HG03558 (cell line): ENCODE results near the gene RSPO3.
"Not testable (repeated sequence)": the region's sequence is repeated elsewhere in the genome, so short reads cannot be mapped to it uniquely, and the experiment has no call there.

Experiments
- ATAC-seq: cut with Tn5 transposase; IDR thresholded peaks from one replicate; pipeline ENCODE4 v1.9.1; 2021; ENCODE audit warnings: moderate number of reproducible peaks; ENCODE audit not compliant: unreplicated experiment; ENCODE audit errors: extremely low read depth

Gene RSPO3, protein sequence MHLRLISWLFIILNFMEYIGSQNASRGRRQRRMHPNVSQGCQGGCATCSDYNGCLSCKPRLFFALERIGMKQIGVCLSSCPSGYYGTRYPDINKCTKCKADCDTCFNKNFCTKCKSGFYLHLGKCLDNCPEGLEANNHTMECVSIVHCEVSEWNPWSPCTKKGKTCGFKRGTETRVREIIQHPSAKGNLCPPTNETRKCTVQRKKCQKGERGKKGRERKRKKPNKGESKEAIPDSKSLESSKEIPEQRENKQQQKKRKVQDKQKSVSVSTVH

DNA sequence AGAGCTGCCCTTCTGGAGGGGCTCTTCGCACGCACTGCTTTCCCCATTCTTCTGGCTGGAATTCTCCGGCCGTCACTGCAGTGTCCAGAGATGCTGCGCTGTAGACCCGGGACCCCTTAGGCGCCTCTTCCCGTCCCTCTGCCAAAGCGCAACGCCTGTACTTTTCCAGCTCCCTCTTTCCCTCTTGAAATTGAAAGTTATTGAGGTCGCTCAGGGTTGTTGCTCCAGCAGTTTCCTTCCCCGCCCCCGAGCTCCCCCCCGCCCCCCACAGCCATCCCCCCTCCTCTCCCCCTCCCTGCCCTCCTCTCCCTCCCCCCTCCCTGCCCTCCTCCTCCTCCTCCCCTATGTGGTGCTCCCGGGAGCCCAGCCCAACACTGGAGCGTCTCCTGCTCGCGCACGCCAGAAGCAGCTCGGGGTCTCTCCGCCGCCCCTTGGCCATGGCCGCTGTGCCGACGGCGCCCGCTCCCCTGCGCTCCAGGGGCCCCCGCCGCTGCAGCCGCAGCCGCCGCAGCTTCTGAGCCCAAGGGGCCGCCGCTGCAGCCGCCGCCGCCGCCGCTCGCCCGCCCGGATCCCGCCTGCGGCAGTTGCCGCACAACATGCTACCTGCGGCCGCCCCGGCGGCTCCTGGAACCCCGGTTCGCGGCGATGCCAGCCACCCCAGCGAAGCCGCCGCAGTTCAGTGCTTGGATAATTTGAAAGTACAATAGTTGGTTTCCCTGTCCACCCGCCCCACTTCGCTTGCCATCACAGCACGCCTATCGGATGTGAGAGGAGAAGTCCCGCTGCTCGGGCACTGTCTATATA, at the start of gene RSPO3:
Gene RSPO3 (plus strand): TSS at position 374 of the 804 bp plus-strand sequence. CDS start 522 bp downstream, outside the sequence.
- no peak for ATAC-seq

DNA sequence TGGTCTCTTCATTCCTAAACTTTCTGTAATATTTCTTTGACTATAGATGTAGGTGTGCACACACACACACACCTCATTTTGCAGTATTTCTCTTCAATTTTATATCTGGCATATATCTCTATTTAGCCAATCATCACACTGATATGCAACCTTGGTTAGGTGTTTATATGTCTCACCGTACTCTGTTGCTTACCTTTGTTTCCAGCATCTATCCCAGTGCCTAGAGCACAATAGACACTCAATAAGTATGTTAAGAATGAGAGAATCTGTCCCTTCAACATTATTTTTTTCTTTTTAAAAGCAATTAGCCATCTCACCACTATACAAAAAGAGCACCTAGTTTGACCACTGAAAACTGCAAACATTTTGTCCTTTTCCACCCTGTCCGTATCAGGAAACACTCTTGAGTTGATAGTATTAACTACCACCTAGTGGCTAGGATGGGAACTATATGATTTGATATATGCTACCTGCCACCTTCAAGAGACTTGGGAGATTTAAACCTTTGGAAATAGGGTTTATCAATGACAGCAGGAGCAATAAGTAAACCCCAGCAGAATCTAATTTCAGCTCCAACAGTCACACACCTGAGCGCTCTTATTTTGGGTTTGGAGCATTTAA, 48.7 kb upstream of the RSPO3 start:
- no peak for ATAC-seq

DNA sequence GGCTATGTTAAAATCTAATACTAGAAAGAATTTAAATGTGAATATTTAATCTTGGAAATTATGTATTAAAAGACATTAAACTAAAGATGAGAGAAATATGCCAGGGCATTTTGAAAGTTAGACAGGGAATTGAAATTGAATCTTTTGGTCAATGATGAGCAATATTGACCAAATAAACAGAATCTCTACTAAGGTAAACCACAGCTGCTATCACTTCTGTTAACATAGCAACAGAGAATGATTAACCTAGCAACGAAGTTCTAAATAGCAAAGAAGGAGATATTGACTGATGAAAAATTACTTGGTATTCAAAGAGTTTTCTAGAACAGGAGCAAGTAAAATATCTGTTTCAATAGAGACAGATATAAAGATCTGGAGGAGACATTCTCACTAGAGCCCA, 45.2 kb upstream of the RSPO3 start:
- ATAC-seq = no peak

DNA sequence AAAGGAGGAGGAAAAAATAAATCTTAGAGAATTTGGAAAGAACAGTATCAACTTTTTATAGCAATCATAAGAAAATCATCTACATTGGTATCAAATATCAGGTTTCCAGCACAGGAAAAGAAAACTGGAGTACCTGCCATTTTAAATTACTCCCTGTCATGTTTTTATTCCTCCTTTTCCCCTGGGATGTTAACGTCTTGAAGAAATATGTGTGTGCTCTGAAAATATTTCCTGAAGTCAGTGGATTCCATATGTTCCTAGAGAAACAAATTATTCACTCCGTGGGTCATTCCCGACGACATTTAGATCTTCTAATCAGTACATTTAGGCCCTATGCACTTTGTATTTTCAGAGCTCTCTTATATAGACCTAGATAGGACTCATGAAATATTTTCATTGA, 42.0 kb upstream of the RSPO3 start:
- no peak for ATAC-seq

DNA sequence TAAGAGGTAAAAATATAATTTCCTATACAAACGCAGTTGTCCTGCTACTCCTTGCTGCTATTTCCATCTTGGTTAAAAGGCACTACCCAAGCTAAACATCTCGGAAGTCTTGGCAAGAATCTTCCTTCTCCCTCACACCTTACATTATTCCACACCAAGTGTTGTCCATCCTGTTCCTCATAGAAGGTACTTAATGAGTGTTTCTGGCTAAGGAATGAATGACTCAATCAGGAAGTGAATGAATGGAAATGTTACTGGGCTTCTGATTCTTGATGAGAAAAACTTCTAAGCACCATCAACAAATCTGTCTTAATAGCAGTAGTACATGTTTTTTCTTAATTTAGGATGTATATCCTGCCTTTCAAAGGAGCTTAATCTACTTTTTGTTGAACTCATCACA, 40.6 kb upstream of the RSPO3 start:
- ATAC-seq = no peak

DNA sequence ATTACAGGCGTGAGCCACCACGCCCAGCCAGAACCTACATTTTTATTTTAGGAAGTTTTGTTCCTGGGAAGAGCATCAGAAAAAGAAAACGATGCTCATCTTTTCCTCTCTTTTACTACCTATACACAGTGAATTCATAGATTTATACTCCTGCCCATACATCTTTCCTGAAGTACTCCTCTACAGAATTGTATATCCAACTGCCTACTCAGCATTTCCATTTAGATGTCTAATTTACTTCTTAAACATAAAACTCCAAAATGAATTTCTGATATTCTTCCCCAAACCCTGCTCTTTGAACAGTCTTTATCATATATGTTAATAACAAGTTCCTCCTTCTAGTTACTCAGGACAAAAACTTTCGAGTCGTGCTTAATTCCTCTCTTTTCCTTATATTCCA, 39.8 kb upstream of the RSPO3 start:
- ATAC-seq = no peak

DNA sequence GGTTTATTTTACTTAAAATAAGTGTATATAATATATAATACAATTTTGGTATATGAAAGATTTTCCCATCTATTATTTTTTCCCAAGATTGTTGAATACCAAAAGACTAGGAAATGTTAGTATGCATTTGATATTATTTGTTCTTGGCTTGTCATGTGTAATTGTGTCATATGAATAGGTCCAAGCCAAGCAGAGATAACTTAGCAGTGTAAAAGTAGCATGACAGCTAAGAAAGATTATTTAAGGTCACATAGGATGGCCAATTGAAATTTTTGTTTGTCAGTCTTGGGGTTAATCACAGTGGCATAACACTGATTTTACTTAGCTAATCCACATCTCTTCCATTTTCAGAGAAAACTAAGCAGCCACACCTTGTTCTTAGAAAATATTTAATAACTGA, 38.8 kb upstream of the RSPO3 start:
- no peak for ATAC-seq

DNA sequence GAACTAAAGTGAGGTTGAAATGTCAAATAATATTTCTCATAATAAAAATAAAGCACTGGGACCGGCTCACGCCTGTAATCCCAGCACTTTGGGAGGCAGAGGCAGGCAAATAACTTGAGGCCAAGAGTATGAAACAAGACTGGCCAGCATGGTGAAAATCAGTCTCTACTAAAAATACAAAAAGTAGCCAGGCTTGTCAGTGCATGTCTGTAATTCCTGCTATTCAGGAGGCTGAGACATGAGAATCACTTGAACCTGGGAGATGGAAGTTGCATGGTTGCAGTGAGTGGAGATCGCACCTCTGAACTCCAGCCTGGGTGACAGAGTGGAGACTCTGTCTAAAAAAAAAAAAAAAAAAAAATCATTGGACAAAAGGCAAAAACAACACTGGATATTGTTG, 38.4 kb upstream of the RSPO3 start:
- ATAC-seq = no peak

DNA sequence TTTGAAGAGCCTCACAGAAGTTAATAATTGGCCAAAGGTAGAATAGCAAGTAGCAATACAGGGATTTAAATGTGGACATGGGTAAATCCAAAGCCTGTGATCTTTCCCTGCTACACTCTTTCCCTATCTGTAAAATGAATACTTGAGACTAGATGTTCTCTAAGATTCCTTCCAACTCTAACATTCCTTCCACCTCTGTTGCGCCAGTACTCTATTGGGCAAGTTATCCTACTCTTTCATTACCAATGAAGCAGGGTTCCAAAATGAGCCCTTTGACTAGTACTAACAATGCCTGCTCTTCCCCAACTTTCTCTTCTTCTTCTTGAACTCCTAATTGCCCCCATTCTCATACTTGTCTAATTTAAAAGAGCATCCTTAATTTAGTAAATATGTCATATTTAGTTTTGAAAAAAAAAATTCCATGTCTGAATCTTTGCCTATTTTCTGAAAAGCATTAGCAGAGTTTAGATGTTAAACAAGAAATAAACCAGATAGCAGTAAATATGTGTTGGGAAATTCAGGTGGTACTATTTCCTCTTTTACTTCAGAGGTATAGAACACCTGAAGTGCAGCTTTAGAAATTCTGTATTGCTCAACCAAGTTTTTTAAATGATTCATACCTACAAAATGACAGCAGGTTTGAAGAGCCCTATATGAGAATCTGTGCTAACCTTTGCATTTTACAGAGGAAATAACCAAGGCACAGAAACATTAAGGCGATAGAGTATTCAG, 35.1 kb upstream of the RSPO3 start:
- no peak for ATAC-seq

DNA sequence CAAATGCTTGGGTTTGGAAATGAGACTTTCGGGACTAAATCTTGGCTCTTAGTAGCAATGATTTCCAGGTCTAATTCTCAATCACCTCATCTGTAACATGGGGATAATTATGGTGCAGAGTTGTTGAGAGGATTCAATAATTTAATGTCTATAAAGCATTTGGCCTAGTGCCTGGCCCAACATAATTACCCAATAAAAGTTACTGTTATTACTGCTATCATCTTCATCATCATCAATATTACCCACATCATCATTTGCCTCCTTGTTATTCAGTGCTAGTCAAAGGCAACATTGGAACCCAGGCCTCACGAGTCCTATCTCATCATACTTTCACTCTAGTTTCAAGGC, 34.5 kb upstream of the RSPO3 start:
- ATAC-seq = no peak

DNA sequence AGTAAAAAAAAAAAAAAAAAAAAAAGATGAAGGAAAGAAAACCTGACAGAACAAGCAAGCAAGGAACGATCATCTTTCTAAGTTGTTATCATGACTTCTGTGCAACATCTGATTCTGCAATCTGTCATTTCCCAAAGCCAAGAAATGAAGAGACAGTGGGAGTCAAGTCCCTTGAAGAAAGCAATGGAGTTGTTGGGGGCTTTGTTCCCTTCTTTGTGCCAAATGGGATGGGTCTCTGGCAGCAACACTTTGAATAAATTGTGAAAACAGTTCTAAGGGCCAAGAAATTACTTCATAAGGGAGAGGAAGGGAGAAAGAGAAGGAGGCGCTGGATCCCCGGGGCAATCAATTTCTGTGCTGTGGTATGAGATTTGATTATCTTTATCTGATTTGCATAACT, 33.3 kb upstream of the RSPO3 start:
- no peak for ATAC-seq

DNA sequence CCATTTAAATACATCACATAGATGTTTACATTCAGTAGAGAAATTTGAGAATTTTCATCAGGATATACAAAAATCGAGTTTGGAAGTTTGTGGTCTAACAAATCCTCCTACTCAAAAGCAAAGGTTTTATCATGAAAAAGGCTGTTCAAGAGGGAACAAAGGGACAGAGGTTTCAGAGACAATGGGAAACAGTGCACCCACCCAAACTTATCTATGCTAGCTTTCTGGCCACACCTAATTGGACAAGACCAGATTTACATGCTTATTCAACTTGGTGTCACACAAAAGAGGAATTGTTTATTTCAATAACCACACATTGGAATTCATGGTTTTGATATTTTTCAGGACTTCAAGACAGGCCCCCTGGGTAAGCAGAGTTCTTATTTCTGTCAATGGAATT, 28.4 kb upstream of the RSPO3 start:
- ATAC-seq = no peak

DNA sequence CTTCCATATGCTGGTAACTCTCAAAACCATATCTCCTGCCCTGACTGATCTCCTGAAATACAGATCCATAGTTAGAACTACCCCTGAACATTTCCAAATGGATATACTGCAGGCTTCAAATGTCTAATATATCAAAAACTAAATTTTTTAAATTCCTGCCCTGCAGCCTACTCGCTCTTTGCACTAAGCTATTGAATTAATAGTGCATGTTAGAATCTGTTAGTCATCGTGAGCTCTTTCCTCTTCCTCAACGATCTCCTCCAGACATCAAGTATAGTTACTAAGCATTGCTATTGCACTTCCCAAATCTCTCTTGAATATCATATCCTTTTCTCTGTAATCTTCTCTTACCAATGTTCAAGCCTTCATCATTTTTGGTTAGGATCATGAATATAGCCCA, 26.0 kb upstream of the RSPO3 start:
- no peak for ATAC-seq

DNA sequence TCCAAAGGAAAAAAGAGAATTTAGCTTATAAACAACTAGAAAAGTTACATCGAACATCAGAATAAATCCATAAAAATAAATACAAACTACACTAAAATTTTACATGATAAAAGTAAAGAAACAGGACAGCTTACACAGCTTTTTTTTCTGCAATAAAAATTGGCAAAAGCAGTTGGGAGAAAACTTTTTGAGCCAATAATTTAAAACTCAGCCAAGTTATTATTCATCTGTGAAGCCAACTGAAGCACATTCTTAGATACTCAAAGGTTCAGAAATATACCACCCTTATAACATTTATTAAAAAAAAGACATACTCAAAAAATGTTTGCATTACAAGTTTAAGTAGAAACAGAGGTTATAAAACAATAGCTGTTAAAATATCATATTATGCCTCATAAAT, 23.7 kb upstream of the RSPO3 start:
- ATAC-seq = no peak

DNA sequence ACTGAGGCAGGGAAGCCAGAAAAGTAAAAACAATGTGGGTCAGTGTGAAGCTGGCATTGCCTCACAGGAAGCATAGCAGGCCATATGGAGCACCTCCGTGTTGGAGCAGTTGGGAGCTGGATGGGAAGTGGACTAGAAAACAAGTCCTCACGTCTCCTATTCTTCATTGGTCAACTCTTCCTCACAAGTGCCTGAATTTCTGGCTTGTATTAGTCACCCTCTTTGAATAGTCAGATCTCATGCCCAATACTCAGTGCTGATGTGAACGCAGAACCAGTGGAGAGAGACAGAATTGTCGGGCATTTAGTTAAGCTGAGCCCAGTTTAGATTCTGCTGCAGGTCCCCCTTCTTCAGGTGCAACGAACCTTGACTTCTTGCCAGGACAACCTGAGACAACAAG, 22.3 kb upstream of the RSPO3 start:
- ATAC-seq = no peak

DNA sequence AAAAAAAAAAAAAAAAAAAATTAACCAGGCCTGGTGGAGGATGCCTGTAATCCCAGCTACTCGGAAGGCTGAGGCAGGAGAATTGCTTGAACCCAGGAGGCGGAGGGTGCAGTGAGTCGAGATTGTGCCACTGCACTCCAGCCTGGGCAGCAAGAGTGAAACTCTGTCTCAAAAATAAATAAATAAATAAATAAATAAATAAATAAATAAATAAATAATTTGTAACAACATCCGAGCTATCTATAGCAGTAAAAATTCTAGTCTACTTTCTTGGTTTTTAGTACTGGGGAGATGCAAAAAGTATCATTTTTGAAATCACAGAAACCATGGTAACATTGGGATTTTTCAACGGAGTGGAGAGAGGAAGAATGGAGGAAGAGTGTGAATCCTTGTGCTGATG, 21.0 kb upstream of the RSPO3 start:
- ATAC-seq = not testable (repeated sequence)

DNA sequence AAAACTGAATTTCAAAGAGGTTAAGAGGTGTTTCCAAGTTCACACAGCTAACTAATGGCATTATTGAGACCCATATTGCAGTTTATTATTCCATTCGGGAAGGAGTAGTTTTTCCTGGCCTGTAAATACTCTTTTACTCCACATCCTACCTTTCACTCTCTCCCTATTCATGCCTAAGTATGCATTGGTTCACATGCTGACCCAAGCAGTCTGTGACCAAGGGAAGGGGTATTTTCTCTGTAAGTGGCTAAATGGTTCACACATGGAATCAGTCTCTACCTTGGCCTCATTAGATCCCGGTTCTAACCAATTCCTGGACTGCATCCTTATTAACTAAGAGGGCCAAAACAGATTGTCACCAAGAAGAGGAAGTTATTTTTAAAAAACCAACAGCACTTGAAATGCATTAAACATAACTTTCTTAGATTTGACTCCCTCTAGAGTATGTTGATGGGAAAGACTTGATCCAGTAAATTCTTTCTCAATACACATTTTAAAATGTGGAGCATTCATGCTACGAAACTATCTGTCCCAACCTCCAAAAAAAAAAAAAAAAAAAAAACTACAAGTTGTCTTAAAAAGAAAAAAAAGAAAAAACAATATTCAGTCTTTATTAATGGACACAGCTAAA, 17.8 kb upstream of the RSPO3 start:
- ATAC-seq = no peak

DNA sequence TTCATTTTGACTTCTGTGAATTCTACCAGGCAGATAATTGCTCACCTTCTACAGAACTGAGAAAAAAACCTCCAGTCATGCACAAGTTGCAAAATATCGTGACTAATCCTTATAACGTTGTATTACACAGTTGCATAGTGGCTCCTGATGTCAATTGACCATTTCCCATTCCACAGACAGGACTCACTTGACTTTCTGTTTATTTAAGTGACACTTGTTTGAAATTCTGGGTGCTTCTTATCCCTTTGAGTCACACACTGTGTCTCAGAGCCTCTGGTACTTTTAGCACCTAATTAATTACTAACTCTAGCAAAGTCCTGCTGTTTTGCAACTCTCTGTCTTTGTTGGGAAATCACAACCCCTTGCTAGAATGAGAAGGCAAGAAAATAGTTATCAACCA, 16.2 kb upstream of the RSPO3 start:
- no peak for ATAC-seq

DNA sequence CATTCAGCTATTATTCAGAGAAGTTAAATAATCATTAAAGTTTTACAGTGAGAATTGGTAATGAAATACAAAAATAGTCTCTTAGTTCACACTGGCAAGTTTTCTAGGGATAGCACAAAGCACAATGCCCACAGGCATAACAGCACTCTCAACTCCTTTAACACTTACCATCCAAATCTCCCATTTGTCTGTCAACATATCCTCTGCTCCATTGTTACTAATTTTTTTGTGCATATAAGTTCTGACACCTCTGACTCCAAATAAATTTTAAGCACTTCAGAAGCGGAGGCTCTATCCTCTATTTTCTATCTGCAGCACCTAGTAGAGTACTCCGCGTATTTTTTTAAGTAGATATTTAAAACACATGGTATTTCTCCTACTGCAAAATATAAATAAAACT, 15.6 kb upstream of the RSPO3 start:
- no peak for ATAC-seq

DNA sequence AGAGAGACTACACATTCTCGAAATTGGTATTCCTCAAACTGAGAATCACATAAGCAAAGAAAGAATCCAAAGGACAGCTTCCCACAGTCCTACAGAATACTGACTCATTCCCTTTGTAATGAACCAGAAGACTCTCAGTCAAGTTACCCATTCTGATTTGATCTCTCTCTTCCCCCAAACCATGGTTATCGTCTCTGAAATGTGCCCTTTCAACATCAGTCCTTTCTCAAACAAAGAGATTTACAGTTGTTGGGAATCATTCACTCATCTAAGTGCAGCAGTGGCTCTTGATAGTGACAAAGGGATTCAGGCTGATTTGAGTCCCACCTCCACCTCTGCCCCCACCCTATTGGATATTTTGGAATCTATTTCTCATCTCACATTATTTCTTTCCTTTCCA, 15.0 kb upstream of the RSPO3 start:
- no peak for ATAC-seq

DNA sequence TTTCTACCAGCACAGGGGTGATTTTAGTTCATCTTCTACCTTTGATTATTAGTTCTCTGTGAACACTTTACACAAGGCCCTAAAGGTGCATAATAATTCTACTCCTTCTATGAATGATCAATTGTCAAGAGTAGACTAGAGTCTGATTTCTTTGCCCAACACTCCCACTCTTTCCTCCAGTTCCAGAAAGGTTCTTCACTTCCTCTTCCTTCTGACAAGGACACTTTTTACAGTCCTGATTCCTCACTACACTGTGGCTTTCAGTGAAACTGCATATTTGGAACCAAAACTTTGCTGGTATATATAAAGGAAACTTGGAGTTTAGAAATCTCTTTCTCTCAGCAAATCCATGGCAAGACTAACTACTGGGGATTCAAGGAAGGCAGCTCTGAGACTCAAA, 10.6 kb upstream of the RSPO3 start:
- ATAC-seq = no peak
